Measurements from ENCODE around the gene EFHC1.
"Not testable (repeated sequence)": the region's sequence is repeated elsewhere in the genome, so short reads cannot be mapped to it uniquely, and the experiment has no call there.

The EFHC1 gene

DNA sequence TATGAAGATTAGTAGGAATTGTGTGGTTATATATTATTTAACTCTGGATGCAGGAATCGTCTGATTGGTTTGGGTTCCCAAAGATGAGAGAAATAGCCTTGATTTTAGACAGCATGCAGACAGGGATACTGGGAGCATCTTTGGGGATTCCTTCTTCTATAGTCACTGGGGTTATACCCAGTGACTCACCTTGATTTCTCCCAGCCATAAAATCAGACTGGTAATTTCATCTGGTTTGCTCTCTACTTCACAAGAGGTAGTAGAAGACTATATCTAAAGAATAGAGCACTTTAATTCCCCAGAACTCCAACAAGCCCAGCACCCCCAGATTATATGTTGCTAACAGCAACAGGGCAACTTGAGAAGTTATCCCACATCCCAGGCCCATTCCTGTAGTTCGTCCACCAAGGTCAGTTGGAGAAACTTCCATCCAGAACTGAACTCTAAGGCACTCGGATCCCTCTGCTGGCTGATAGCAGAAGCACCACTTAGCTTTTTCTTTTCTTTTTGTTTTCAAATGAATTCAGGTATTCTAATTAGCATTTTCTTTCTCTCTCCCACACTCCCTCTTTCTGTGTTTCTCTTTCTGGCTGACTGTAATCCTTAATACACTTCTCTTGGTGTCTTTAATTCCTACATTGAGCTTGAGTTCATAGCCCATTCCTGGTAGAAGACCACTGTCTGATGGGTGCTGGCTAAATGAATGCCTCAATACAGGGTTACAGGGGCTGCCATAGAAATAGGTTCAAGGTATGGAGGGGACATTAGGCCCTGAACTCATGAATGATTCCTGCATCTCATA, 20.4 kb upstream of the EFHC1 start:
- DNase-seq (ENCODE audit: low read depth), result peak; percentile 70

DNA sequence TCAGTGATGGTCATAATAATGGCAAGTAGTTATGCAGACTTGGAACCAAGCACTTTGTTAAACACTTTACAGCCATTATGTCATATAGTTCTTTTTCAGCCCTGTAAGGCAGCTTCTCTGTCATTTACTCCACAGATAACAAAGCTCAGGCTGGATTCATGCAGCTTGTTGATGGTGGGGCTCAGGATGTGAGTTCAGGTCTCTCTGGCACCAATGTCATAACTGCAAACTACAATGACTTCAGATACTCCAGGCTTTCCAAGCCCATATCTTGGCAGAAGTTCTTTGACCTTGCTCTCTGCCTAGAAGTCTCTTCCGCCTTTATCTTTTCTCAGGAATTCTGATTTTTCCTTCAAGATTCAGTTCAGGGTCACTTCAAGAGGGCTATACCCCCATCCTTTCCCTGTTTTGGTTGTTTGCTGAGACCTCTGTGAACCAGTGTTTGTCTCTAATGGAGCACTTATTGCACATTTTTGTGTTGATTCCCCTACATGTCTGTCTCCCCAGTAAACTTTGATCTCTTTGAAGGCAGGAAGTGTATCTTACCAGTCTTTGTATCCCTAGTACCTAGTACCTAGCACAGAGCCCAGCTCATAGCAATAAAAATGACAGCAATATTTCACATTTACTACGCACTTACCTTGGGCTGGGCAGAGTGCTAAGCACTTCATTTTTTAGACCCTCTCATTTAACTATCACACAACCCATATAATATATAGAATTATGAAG, 19.7 kb upstream of the EFHC1 start:
- DNase-seq (ENCODE audit: low read depth), result no peak

- no peak for DNase-seq (ENCODE audit: low read depth)
These were observed 17.1 kb upstream of the EFHC1 start for GRCh38 chr6:52403086-52403485.

DNA sequence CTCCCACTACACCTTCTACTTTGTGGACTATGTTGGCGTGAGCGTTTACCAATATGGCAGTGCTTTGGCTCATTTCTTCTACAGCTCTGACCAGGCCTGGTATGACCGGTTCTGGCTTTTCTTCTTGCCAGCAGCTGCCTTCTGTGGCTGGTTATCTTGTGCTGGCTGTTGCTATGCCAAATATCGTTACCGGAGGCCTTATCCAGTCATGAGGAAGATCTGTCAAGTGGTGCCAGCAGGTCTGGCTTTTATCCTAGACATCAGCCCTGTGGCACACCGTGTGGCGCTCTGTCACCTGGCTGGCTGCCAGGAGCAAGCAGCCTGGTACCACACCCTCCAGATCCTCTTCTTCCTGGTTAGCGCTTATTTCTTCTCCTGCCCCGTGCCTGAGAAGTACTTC, 16.5 kb upstream of the EFHC1 start:
- DNase-seq (ENCODE audit: low read depth), result no peak

- DNase-seq (ENCODE audit: low read depth), result no peak
These were observed 14.9 kb upstream of the EFHC1 start for GRCh38 chr6:52405243-52405642.

- peak; percentile 75 for DNase-seq (ENCODE audit: low read depth)
These were observed 12.7 kb upstream of the EFHC1 start for GRCh38 chr6:52407467-52407866.

- no peak for DNase-seq (ENCODE audit: low read depth)
These were observed 10.6 kb upstream of the EFHC1 start for GRCh38 chr6:52409499-52409898.

- peak; percentile 81 for DNase-seq (ENCODE audit: low read depth)
These were observed 9.2 kb upstream of the EFHC1 start for GRCh38 chr6:52410979-52411378.

GRCh38 chr6:52411911-52412310, 8.2 kb upstream of the EFHC1 start:
- DNase-seq (ENCODE audit: low read depth), result peak; percentile 14

DNA sequence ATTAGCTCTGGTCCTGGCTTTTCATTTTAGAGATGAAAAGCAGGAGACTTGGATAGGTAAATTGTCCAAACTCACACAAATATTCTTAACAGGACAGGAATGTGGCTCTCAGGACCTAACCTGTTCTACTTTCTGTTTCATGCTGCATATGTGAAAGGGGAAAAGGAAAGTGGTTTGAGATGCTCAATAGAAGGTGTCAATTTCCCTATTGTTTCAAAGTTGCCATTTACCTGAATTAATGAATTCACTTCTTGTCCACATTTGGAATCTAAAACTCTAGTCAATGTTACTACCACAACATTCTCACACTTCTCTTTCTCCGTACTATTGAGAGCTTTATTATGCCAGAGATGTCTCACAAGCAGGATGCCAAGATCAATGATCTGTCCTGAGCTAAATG, 4.8 kb upstream of the EFHC1 start:
- DNase-seq (ENCODE audit: low read depth), result no peak

- peak; percentile 76 for DNase-seq (ENCODE audit: low read depth)
These were observed 4.1 kb upstream of the EFHC1 start for GRCh38 chr6:52415917-52416628.

- DNase-seq (ENCODE audit: low read depth), result peak; percentile 73
These were observed 3.5 kb upstream of the EFHC1 start for GRCh38 chr6:52416629-52417151.

GRCh38 chr6:52417675-52418111, 2.4 kb upstream of the EFHC1 start:
- DNase-seq (ENCODE audit: low read depth), result peak; percentile 87

DNA sequence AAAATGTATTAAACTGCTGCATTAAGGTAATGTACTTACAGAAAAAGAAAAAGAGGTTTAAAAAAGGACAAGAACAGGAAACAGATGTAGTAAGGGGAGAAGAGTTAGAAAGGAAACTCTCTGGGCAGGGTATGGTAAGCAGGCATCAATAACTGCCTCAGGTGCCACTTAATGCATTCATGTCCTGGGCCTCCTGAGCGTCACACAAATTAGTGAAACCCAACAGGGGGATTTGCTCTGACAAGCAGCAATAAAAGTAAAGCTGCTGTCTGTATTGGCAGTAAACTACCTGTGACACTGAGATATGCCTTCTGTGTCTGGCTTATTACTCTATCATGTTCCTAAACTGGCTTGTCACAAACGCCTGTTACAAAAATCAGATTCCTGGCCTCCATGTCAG, 1.5 kb upstream of the EFHC1 start:
- no peak for DNase-seq (ENCODE audit: low read depth)

DNA sequence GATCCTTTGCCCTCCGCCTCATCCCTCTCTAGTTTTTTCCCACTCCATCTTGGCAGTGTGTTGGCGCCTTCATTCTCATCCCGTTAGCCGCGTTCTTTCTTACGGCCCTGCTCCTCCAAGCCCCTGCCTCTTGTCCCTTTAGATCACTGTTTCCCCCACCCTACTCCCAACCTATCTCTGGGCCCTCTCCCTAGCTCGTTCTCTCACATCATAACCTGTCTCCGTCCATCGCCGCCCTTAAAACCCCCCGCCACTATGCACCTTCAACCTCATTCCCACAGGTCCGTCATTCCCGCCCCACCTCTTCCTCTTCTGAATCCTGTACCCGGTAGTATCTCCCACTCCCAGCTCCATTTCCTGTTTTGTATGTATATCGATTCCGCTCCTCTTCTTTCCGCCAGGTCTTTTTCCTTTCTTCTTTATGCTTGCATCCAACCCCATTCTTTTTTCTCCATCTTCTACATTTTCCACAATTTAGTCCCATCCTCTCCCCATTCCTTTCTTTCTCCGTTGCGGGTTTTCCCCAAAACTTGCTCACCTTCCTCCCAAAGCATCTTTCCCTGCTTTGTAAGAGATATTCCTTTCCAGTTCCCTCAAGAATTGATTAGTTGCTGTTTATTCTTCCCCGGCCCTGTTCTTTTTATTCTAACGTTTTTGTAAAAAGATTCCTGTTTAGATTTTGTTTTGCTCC, 671 bp downstream of the EFHC1 start:
- DNase-seq (ENCODE audit: low read depth), result peak; percentile 47

- DNase-seq (ENCODE audit: low read depth), result no peak
These were observed 2.0 kb downstream of the EFHC1 start for GRCh38 chr6:52422156-52422555.

- DNase-seq (ENCODE audit: low read depth), result no peak
These were observed 3.3 kb downstream of the EFHC1 start for GRCh38 chr6:52423448-52423847.

DNA sequence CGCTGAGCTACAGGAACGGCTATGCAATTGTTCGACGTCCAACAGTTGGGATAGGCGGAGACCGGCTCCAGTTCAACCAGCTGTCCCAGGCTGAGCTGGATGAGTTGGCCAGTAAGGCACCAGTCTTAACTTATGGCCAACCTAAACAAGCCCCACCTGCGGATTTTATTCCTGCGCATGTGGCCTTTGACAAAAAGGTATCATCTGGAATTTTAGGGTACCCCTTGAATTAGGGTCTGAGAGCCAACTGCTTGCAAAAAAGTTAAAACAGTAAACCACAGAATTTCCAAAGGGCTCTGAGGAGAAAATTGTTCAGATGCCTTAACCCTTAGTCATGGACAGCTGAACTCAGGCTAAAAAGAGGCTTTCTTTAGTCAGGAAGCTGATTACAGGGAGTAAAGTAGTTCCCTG, 3.8 kb downstream of the EFHC1 start:
- DNase-seq (ENCODE audit: low read depth), result peak; percentile 91

- no peak for DNase-seq (ENCODE audit: low read depth)
These were observed 4.4 kb downstream of the EFHC1 start for GRCh38 chr6:52424513-52424912.

GRCh38 chr6:52426667-52427066, 6.5 kb downstream of the EFHC1 start:
- no peak for DNase-seq (ENCODE audit: low read depth)

DNA sequence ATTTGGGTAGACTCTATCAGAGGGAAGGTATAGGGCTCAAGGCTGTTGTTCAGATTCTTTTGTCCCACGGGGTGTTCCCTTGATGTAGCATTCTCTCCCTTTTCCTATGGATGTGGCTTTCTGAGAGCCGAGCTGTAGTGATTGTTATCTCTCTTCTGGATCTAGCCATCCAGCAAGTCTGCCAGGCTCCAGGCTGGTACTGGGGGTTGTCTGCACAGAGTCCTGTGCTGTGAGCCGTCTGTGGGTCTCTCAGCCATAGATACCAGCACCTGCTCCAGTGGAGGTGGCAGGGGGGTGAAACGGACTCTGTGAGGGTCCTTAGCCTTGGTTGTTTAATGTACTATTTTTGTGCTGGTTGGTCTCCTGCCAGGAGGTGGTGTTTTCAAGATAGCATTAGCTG, 13.2 kb downstream of the EFHC1 start:
- not testable (repeated sequence) for DNase-seq (ENCODE audit: low read depth)

GRCh38 chr6:52435345-52435744, 15.2 kb downstream of the EFHC1 start:
- DNase-seq (ENCODE audit: low read depth), result no peak
